Measurements from ENCODE around the gene STUM. TPM values are rescaled to one million over a fixed set of nuclear protein-coding genes. Genes with fewer than 3 reads are reported as not detected.

The STUM gene
- total RNA-seq, 1 donor from 2014 or later = 0.49 TPM

GRCh38 chr1:226632169-226632879, 83.8 kb downstream of the STUM start:
- ATAC-seq (no peak), DNase-seq (peak; percentile 40)
- H3K27ac ChIP-seq = peak overlapping the region; percentile 36

GRCh38 chr1:226632922-226633351, 84.4 kb downstream of the STUM start:
- Histone ChIP-seq H3K36me3 (peaks cover 32% of the 10 kb centered on the region), H3K9me3 (no peaks in the 10 kb centered on the region), H3K27ac (peak overlapping the region; percentile 36), H3K4me1 (peaks cover 12% of the 10 kb centered on the region), H3K4me3 (no peak overlapping the region), H3K27me3 (no peaks in the 10 kb centered on the region)
- DNase-seq (peak; percentile 89), ATAC-seq (peak; percentile 71)
- no peak for TF ChIP-seq CTCF (IDR thresholded peaks at IDR 0.05)
- intact Hi-C loops (cut with DNase I) = loop anchor here (10.0 kb wide), 1 partner anchor 102 kb away; the partner anchor contains the start of gene ITPKB

More at GRCh38 chr1:226632169-226632879, 83.8 kb downstream of the STUM start:
- intact Hi-C loops (cut with DNase I) = loop anchor here (10.0 kb wide), 1 partner anchor 102 kb away; the partner anchor contains the start of gene ITPKB
- peaks cover 26% of the 10 kb centered on the region for H3K36me3 ChIP-seq
- no peaks in the 10 kb centered on the region for H3K27me3 ChIP-seq
- no peak for TF ChIP-seq CTCF (IDR thresholded peaks at IDR 0.05)
- peaks cover 12% of the 10 kb centered on the region for H3K4me1 ChIP-seq
- no peaks in the 10 kb centered on the region for H3K9me3 ChIP-seq
- no peak overlapping the region for H3K4me3 ChIP-seq

GRCh38 chr1:226633541-226634165, 85.1 kb downstream of the STUM start:
- Histone ChIP-seq H3K27me3 (no peaks in the 10 kb centered on the region), H3K4me1 (peaks cover 12% of the 10 kb centered on the region), H3K27ac (no peak overlapping the region), H3K9me3 (no peaks in the 10 kb centered on the region), H3K4me3 (no peak overlapping the region), H3K36me3 (peaks cover 39% of the 10 kb centered on the region)
- intact Hi-C loops (cut with DNase I) = loop anchor here (10.0 kb wide), 1 partner anchor 101 kb away; the partner anchor contains the start of gene ITPKB
- ATAC-seq = no peak
- no peak for TF ChIP-seq CTCF (IDR thresholded peaks at IDR 0.05)
- peak; percentile 47 for DNase-seq

GRCh38 chr1:226634166-226634588, 85.6 kb downstream of the STUM start:
- Histone ChIP-seq H3K27ac (no peak overlapping the region), H3K27me3 (no peaks in the 10 kb centered on the region), H3K4me3 (no peak overlapping the region), H3K4me1 (peaks cover 12% of the 10 kb centered on the region), H3K36me3 (peaks cover 44% of the 10 kb centered on the region), H3K9me3 (no peaks in the 10 kb centered on the region)
- TF ChIP-seq CTCF (IDR thresholded peaks at IDR 0.05) = peak; percentile 97
- peak; percentile 91 for DNase-seq
- ATAC-seq = peak; percentile 84
- intact Hi-C loops (cut with DNase I) = loop anchor here (10.0 kb wide), 1 partner anchor 101 kb away; the partner anchor contains the start of gene ITPKB

GRCh38 chr1:226634611-226635246, 86.2 kb downstream of the STUM start:
- intact Hi-C loops (cut with DNase I) = loop anchor here (5.0 to 10.0 kb wide), 2 partner anchors 100 to 193 kb away; partner anchors contain the start of gene ITPKB
- peaks cover 12% of the 10 kb centered on the region for H3K4me1 ChIP-seq
- ATAC-seq (no peak), DNase-seq (peak; percentile 61)
- H3K9me3 ChIP-seq = no peaks in the 10 kb centered on the region
- no peak for TF ChIP-seq CTCF (IDR thresholded peaks at IDR 0.05)
- no peak overlapping the region for H3K4me3 ChIP-seq
- no peak overlapping the region for H3K27ac ChIP-seq
- H3K36me3 ChIP-seq = peaks cover 50% of the 10 kb centered on the region
- H3K27me3 ChIP-seq = no peaks in the 10 kb centered on the region
